Esophagus mucosa (tissue), 1 donor: Measurements from ENCODE around the gene ANKRD35. TPM values are rescaled to one million over a fixed set of nuclear protein-coding genes. Genes with fewer than 3 reads are reported as not detected.
"Not testable (repeated sequence)": the region's sequence is repeated elsewhere in the genome, so short reads cannot be mapped to it uniquely, and the experiment has no call there.

Experiments used
- ATAC-seq: fragments of 200-7000 bp; cut with Tn5 transposase; one replicate; pipeline ENCODE4 v1.9.1; 2020
- total RNA-seq: library from RNA; stranded (reverse); gene quantifications from one replicate; pipeline ENCODE4 v1.2.4, GENCODE V29; 2023
- donor health status: DM: yes; HTN: yes; CAD: no.

ANKRD35 gene
- 13.7 TPM for total RNA-seq

GRCh38 chr1:145885738-145886287 is at the start of gene ANKRD35:
Gene ANKRD35 (minus strand): TSS chr1:145885866. CDS start chr1:145885758, 108 bp downstream.
- ATAC-seq = peak; percentile 89

- not testable (repeated sequence) for ATAC-seq
These were observed 46.9 kb upstream of the ANKRD35 start for GRCh38 chr1:145932522-145933009.

- ATAC-seq = no peak
These were observed 42.4 kb upstream of the ANKRD35 start for GRCh38 chr1:145927916-145928643.

GRCh38 chr1:145927063-145927886 is 41.6 kb upstream of the ANKRD35 start, which contains the start of gene RBM8A:
Gene RBM8A (minus strand): TSS chr1:145927484. CDS start chr1:145927426, 58 bp downstream.
- ATAC-seq = peak; percentile 97

GRCh38 chr1:145926686-145927062 is 41.0 kb upstream of the ANKRD35 start:
- peak; percentile 27 for ATAC-seq

GRCh38 chr1:145922266-145922665 is 36.6 kb upstream of the ANKRD35 start:
- no peak for ATAC-seq

GRCh38 chr1:145920297-145920696 is 34.6 kb upstream of the ANKRD35 start:
- ATAC-seq = not testable (repeated sequence)

- peak; percentile 90 for ATAC-seq
These were observed 33.6 kb upstream of the ANKRD35 start for GRCh38 chr1:145918992-145919939.

- ATAC-seq = peak; percentile 94
These were observed 32.7 kb upstream of the ANKRD35 start, which contains the start of gene PEX11B for GRCh38 chr1:145918144-145918991. Gene PEX11B (minus strand): TSS chr1:145918717. CDS start chr1:145918688, 29 bp downstream.

- no peak for ATAC-seq
These were observed 31.9 kb upstream of the ANKRD35 start for GRCh38 chr1:145917595-145917994.

- peak; percentile 27 for ATAC-seq
These were observed 31.1 kb upstream of the ANKRD35 start for GRCh38 chr1:145916745-145917144.

- no peak for ATAC-seq
These were observed 26.5 kb upstream of the ANKRD35 start for GRCh38 chr1:145912128-145912641.

- no peak for ATAC-seq
These were observed 23.0 kb upstream of the ANKRD35 start for GRCh38 chr1:145908653-145909052.

GRCh38 chr1:145906954-145907753 is 21.5 kb upstream of the ANKRD35 start:
- ATAC-seq = no peak

- ATAC-seq = no peak
These were observed 15.8 kb upstream of the ANKRD35 start for GRCh38 chr1:145901312-145902021.

- no peak for ATAC-seq
These were observed 13.1 kb upstream of the ANKRD35 start for GRCh38 chr1:145898756-145899155.

- no peak for ATAC-seq
These were observed 12.3 kb upstream of the ANKRD35 start for GRCh38 chr1:145897969-145898368.

- no peak for ATAC-seq
These were observed 9.8 kb upstream of the ANKRD35 start for GRCh38 chr1:145895471-145895870.
